ENCODE results near the gene TBXT. TPM values are rescaled to one million over a fixed set of nuclear protein-coding genes. Genes with fewer than 3 reads are reported as not detected.

Gene TBXT
- total and polyA plus RNA-seq, 9 of the 15 experiments (the other 6 are each of a cell fraction or from before 2014, with no cell fraction given) = not detected

- ChIA-PET POLR2A (interaction anchor here (0.6 kb wide), 1 partner anchor 122 kb away, joined by 3 read pairs; no protein-coding TSS in a partner anchor), CTCF (ENCODE audit: low intra/inter-chr PET ratio) (no interaction called here)
- TF ChIP-seq NFRKB (IDR thresholded peaks at IDR 0.05; ENCODE audit: low read depth) (no peak), TOE1 (IDR thresholded peaks at IDR 0.05; ENCODE audit: borderline replicate concordance) (no peak), TOE1 (CRISPR knock-in tag; IDR thresholded peaks at IDR 0.05; ENCODE audit: borderline replicate concordance, low read depth) (no peak), E2F1 (CRISPR knock-in tag; IDR thresholded peaks at IDR 0.05) (no peak), NRF1 (conservative IDR thresholded peaks at IDR 0.05 in 1 of 2, IDR thresholded peaks at IDR 0.05 in 1 of 2) (no peak), NFE2L1 (tag; IDR thresholded peaks at IDR 0.05; ENCODE audit: borderline replicate concordance, low read depth) (no peak), TFE3 (CRISPR knock-in tag; IDR thresholded peaks at IDR 0.05) (no peak), ZBTB2 (IDR thresholded peaks at IDR 0.05) (no peak), ESRRA (IDR thresholded peaks at IDR 0.05; ENCODE audit: borderline replicate concordance, low read depth) (no peak)
- TF ChIP-seq, protein P1, sequence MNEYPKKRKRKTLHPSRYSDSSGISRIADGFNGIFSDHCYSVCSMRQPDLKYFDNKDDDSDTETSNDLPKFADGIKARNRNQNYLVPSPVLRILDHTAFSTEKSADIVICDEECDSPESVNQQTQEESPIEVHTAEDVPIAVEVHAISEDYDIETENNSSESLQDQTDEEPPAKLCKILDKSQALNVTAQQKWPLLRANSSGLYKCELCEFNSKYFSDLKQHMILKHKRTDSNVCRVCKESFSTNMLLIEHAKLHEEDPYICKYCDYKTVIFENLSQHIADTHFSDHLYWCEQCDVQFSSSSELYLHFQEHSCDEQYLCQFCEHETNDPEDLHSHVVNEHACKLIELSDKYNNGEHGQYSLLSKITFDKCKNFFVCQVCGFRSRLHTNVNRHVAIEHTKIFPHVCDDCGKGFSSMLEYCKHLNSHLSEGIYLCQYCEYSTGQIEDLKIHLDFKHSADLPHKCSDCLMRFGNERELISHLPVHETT (CRISPR knock-in tag; conservative IDR thresholded peaks at IDR 0.05 in 1 of 2, IDR thresholded peaks at IDR 0.05 in 1 of 2) = no peak
- TF ChIP-seq, protein P2, sequence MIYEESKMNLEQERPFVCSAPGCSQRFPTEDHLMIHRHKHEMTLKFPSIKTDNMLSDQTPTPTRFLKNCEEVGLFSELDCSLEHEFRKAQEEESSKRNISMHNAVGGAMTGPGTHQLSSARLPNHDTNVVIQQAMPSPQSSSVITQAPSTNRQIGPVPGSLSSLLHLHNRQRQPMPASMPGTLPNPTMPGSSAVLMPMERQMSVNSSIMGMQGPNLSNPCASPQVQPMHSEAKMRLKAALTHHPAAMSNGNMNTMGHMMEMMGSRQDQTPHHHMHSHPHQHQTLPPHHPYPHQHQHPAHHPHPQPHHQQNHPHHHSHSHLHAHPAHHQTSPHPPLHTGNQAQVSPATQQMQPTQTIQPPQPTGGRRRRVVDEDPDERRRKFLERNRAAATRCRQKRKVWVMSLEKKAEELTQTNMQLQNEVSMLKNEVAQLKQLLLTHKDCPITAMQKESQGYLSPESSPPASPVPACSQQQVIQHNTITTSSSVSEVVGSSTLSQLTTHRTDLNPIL (CRISPR knock-in tag; IDR thresholded peaks at IDR 0.05) = no peak
- ATAC-seq (no peak), DNase-seq (ENCODE audit: extremely low read depth in 1 of 4, low spot score in 3 of 4) (no peak), FAIRE-seq (no peak)
- BruUV-seq (replicated peaks) = no TSS peak
- Histone ChIP-seq H3K9me1 (ENCODE audit: control insufficient read depth, insufficient read depth, low read length) (no peaks in the 10 kb centered on the region), H2AFZ (ENCODE audit: low read depth, low read length) (no peak overlapping the region), H3K4me2 (ENCODE audit: insufficient read depth, low read length) (no peak overlapping the region), H3K9ac (ENCODE audit: insufficient read depth in 1 of 2, low read depth in 2 of 2, low read length in 2 of 2) (no peak overlapping the region), H3K9me3 (replicated peaks; ENCODE audit: control insufficient read depth, insufficient read depth, low read depth, low read length) (no peaks in the 10 kb centered on the region), H3K27ac (ENCODE audit: extremely low read depth, low read depth, low read length) (no peak overlapping the region), H3K79me2 (ENCODE audit: control insufficient read depth, insufficient read depth, low read length) (no peaks in the 10 kb centered on the region), H4K20me1 (replicated peaks; ENCODE audit: control insufficient read depth, insufficient read depth, low read length) (no peaks in the 10 kb centered on the region), H3K4me3 (no peak overlapping the region), H3K4me1 (replicated peaks in 1 of 2; ENCODE audit: control insufficient read depth in 2 of 2, insufficient read depth in 2 of 2, low read length in 2 of 2) (no peaks in the 10 kb centered on the region), H3K27me3 (ENCODE audit: control insufficient read depth in 2 of 2, insufficient read depth in 2 of 2, low read length in 2 of 2) (peaks cover 0 to 18% of the 10 kb centered on the region in 2 experiments; a peak in 3 of 5 replicates), H3K36me3 (ENCODE audit: control insufficient read depth, insufficient read depth, low read length) (no peaks in the 10 kb centered on the region)
- intact Hi-C loops (cut with micrococcal nuclease) = no loop called here
- 1% methylated on average over 5 of the region's 5 CpGs for WGBS (ENCODE audit: insufficient coverage, low coverage, missing lambda C conversion rate)
- in situ Hi-C loops (cut with MboI) = no loop called here
Measured at GRCh38 chr6:166145751-166146150, 21.9 kb downstream of the TBXT start.

Measured in K562 (cell line).